PC-3 (cell line): ENCODE measurements around the gene COL7A1. TPM values are rescaled to one million over a fixed set of nuclear protein-coding genes. Genes with fewer than 3 reads are reported as not detected.

ENCODE experiments used
- ATAC-seq: fragments of 200-7000 bp; cut with Tn5 transposase; 2 replicates; pipeline ENCODE4 v1.9.1; 2020; ENCODE audit warnings: mild to moderate bottlenecking, moderate library complexity
- BruUV-seq: library from RNA; stranded (reverse); fragments of 400-500 nt; replicated peaks from 2 replicates; lab custom pipeline; 2021; lab: Mats Ljungman, UMichigan
- CTCF ChIA-PET: fragments of 300-600 bp; sonication (Branson Sonifier 250); formaldehyde crosslinking; loops from one replicate; lab custom pipeline; 2022; ENCODE audit warnings: antibody characterized with exemption; lab: Charles Lee
- POLR2A ChIA-PET: fragments of 300-600 bp; sonication (Branson Sonifier 250); formaldehyde crosslinking; loops from one replicate; lab custom pipeline; 2022; ENCODE audit warnings: antibody characterized with exemption; ENCODE audit not compliant: unreplicated experiment; lab: Charles Lee
- DNase-seq: peaks from one replicate; pipeline ENCODE4 v3.0.0-alpha.2; 2015
- H2AFZ ChIP-seq: fragments of 300-600 bp; sonication (generic); 2 replicates; pipeline ENCODE4 v1.6.0; 2016; ENCODE audit warnings: antibody characterized with exemption, low read length
- H3F3A ChIP-seq: fragments of 300-600 bp; sonication (generic); one replicate; pipeline ENCODE4 v1.6.0; 2017; ENCODE audit warnings: antibody characterized with exemption, low read length, control low read depth, mild to moderate bottlenecking; ENCODE audit not compliant: unreplicated experiment
- H3K27ac ChIP-seq: fragments of 300-600 bp; sonication (generic); 2 replicates; pipeline ENCODE4 v1.5.1; 2016; ENCODE audit warnings: mild to moderate bottlenecking, low read length
- H3K27me3 ChIP-seq: fragments of 300-600 bp; sonication (generic); 2 replicates; pipeline ENCODE4 v1.6.1; 2016; ENCODE audit warnings: low read length, mixed read lengths
- H3K36me3 ChIP-seq: fragments of 300-600 bp; sonication (generic); 2 replicates; pipeline ENCODE4 v1.6.1; 2016; ENCODE audit warnings: low read depth, mixed run types, low read length, mixed read lengths
- H3K4me1 ChIP-seq: fragments of 300-600 bp; sonication (generic); 2 replicates; pipeline ENCODE4 v1.5.1; 2016; ENCODE audit warnings: low read length; ENCODE audit not compliant: insufficient read depth
- H3K4me2 ChIP-seq: fragments of 300-600 bp; sonication (generic); 2 replicates; pipeline ENCODE4 v1.6.0; 2016; ENCODE audit warnings: low read length
- H3K4me3 ChIP-seq: fragments of 300-600 bp; sonication (generic); 2 replicates; pipeline ENCODE4 v1.5.1; 2016; ENCODE audit warnings: mild to moderate bottlenecking, low read length, mixed read lengths
- H3K79me2 ChIP-seq: fragments of 300-600 bp; sonication (generic); 2 replicates; pipeline ENCODE4 v1.6.1; 2017; ENCODE audit warnings: low read length, mixed read lengths
- H3K9ac ChIP-seq: fragments of 300-600 bp; sonication (generic); 2 replicates; pipeline ENCODE4 v1.6.0; 2016; ENCODE audit warnings: mild to moderate bottlenecking, low read length
- H3K9me2 ChIP-seq: fragments of 300-600 bp; sonication (generic); replicated peaks from 2 replicates; pipeline ENCODE4 v1.6.1; 2016; ENCODE audit warnings: mixed run types, low read length, mixed read lengths
- H3K9me3 ChIP-seq: fragments of 300-600 bp; sonication (generic); 2 replicates; pipeline ENCODE4 v1.6.1; 2016; ENCODE audit warnings: low read length, mixed read lengths
- H4K20me1 ChIP-seq: fragments of 300-600 bp; sonication (generic); 2 replicates; pipeline ENCODE4 v1.6.1; 2016; ENCODE audit warnings: low read length, mixed read lengths
- EZH2 ChIP-seq: fragments of 300-600 bp; sonication (generic); IDR thresholded peaks from one replicate; pipeline ENCODE4 v1.6.1; 2017; ENCODE audit warnings: antibody characterized with exemption, mild to moderate bottlenecking, low read length; ENCODE audit not compliant: unreplicated experiment
- EZH2phosphoT487 ChIP-seq: fragments of 300-600 bp; sonication (generic); IDR thresholded peaks from 2 replicates; pipeline ENCODE4 v1.6.1; 2018; ENCODE audit warnings: mild to moderate bottlenecking, antibody characterized with exemption, low read length, borderline replicate concordance
- intact Hi-C: fragments of 100-400 bp; cut with micrococcal nuclease; formaldehyde crosslinking; loops from 2 replicates; pipeline ENCODE4 v1.9.0; 2023
- total RNA-seq: library from RNA; depleted of rRNA; stranded (reverse); fragments of >200 nt; gene quantifications from 2 replicates; pipeline ENCODE4 v1.2.3, GENCODE V29; 2014
- TF ChIP-seq, protein P1 (sequence below): fragments of 300-600 bp; sonication (generic); conservative IDR thresholded peaks from 2 replicates; pipeline ENCODE4 v1.5.1; 2017; ENCODE audit warnings: antibody characterized with exemption, low read depth, mild to moderate bottlenecking, low read length

Gene COL7A1
- total RNA-seq, 1 experiment from 2014 or later: 7.9 TPM

DNA sequence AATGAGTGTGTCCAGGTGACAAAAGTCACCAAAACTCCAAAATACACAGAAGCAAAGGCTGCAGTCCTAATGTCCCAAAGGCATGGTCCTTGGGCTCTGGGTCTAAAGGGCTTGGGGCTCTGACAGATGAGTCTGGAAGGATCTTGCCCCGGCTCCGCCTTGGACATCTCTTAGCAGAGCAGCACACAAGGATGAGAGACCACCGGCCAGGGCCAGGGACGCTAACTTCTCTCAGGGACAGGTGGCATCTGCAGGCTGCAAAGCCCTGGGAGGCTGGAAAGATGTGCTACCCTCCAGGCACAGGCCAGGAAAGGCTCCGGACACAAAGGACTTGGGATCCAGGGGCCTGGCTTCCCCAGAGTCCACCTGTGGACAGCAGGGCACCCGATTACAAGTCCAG, 77.1 kb downstream of the COL7A1 start:
- DNase-seq (no peak), ATAC-seq (no peak)
- BruUV-seq: no TSS peak
- H3K4me2 ChIP-seq: no peak overlapping the region
- H3K27ac ChIP-seq: no peak overlapping the region
- TF ChIP-seq, protein P1, sequence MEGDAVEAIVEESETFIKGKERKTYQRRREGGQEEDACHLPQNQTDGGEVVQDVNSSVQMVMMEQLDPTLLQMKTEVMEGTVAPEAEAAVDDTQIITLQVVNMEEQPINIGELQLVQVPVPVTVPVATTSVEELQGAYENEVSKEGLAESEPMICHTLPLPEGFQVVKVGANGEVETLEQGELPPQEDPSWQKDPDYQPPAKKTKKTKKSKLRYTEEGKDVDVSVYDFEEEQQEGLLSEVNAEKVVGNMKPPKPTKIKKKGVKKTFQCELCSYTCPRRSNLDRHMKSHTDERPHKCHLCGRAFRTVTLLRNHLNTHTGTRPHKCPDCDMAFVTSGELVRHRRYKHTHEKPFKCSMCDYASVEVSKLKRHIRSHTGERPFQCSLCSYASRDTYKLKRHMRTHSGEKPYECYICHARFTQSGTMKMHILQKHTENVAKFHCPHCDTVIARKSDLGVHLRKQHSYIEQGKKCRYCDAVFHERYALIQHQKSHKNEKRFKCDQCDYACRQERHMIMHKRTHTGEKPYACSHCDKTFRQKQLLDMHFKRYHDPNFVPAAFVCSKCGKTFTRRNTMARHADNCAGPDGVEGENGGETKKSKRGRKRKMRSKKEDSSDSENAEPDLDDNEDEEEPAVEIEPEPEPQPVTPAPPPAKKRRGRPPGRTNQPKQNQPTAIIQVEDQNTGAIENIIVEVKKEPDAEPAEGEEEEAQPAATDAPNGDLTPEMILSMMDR: no peak
- TF ChIP-seq EZH2phosphoT487: no peak
- no peak for TF ChIP-seq EZH2
- ChIA-PET CTCF (no interaction called here), POLR2A (no interaction called here)
- no peaks in the 10 kb centered on the region for H3K27me3 ChIP-seq
- no peaks in the 10 kb centered on the region for H3F3A ChIP-seq
- no peaks in the 10 kb centered on the region for H4K20me1 ChIP-seq
- H3K9ac ChIP-seq: no peak overlapping the region
- H2AFZ ChIP-seq: no peak overlapping the region
- H3K9me3 ChIP-seq: no peaks in the 10 kb centered on the region
- H3K9me2 ChIP-seq: no peaks in the 10 kb centered on the region
- H3K79me2 ChIP-seq: no peaks in the 10 kb centered on the region
- peaks cover 5% of the 10 kb centered on the region; the same call in 1 of the 2 replicates for H3K36me3 ChIP-seq
- H3K4me1 ChIP-seq: no peaks in the 10 kb centered on the region
- H3K4me3 ChIP-seq: no peak overlapping the region
- intact Hi-C loops: no loop called here

DNA sequence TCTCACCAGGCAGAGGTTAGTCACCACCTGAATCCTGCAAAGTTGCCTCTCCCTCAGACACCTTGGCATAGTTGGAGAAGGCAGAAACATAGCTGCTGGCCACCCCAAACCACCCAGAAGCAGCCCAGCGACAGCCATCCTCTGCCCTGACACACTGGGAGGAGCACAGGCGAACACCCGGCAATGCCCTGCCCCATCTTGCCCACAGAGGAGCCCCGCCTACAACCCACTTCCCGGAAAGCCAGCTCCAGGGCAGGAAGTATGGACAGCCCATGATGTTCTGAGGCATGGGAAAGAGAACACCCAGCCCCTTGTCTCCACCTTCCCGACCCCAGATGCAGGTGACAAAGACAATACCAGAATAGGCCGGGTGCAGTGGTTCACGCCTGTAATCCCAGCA, 78.6 kb downstream of the COL7A1 start:
- Histone ChIP-seq H3K4me3 (no peak overlapping the region), H3K27ac (no peak overlapping the region), H4K20me1 (no peaks in the 10 kb centered on the region), H3F3A (no peaks in the 10 kb centered on the region), H3K27me3 (no peaks in the 10 kb centered on the region), H3K4me1 (no peaks in the 10 kb centered on the region), H2AFZ (no peak overlapping the region), H3K79me2 (no peaks in the 10 kb centered on the region), H3K4me2 (no peak overlapping the region), H3K36me3 (peaks cover 5% of the 10 kb centered on the region; the same call in 1 of the 2 replicates), H3K9ac (no peak overlapping the region), H3K9me2 (no peaks in the 10 kb centered on the region), H3K9me3 (no peaks in the 10 kb centered on the region)
- intact Hi-C loops: no loop called here
- TF ChIP-seq EZH2phosphoT487 (no peak), EZH2 (no peak)
- TF ChIP-seq, protein P1: no peak
- ATAC-seq (0 out of 2 replicates have a peak, but pooled peaks have one; percentile 19), DNase-seq (no peak)
- BruUV-seq: no TSS peak
- ChIA-PET CTCF (no interaction called here), POLR2A (no interaction called here)

DNA sequence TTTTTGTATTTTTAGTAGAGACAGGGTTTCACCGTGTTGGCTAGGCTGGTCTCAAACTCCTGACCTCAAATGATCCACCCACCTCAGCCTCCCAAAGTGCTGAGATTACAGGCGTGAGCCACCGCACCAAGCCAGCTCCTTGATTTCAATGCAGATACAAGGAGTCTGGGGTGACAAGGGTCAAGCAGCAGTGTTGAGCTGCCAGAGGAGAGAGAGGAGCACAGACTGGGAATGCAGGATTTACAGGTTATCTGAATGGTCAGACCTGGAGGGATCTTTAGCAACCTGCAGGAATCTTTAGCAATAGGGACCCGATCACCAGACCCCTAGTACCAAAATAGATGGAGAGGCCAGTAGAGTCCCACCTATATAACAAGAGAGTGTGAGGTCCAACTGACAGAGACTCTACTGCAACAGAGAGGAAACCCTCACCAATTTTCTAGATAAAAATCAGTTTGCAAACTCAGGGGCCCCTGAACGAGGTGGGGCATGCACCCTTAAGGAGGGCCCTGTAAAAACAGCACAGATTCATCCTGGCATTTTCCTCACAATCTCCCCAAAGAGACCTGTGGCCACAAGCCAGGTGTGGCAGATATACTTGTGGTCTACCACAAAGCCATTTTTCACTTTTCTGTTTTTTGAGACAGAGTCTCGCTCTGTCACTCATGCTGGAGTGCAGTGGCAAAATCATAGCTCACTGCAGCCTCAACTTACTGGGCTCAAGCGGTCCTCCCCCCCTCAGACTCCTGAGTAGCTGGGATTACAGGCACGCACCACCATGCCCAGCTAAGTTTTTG, 80.5 kb downstream of the COL7A1 start:
- intact Hi-C loops: no loop called here

More for the DNA sequence above, 80.5 kb downstream of the COL7A1 start:
- Histone ChIP-seq H3K27me3 (no peaks in the 10 kb centered on the region), H3K4me2 (no peak overlapping the region), H3K79me2 (no peaks in the 10 kb centered on the region), H3K4me1 (no peaks in the 10 kb centered on the region), H3K27ac (no peak overlapping the region), H3K36me3 (peaks cover 5% of the 10 kb centered on the region; the same call in 1 of the 2 replicates), H3K9me2 (no peaks in the 10 kb centered on the region), H3F3A (no peaks in the 10 kb centered on the region), H3K9me3 (no peaks in the 10 kb centered on the region), H2AFZ (no peak overlapping the region), H4K20me1 (no peaks in the 10 kb centered on the region), H3K4me3 (no peak overlapping the region), H3K9ac (no peak overlapping the region)
- TF ChIP-seq, protein P1: no peak
- no peak for TF ChIP-seq EZH2phosphoT487
- no peak for TF ChIP-seq EZH2
- CTCF ChIA-PET: no interaction called here
- no TSS peak for BruUV-seq
- no peak for ATAC-seq
- DNase-seq: no peak
- POLR2A ChIA-PET: no interaction called here
